Measurements from ENCODE around the gene KDM2A.

The KDM2A gene

GRCh38 chr11:67118801-67119584 is at the start of gene KDM2A:
Gene KDM2A (plus strand): TSS chr11:67119263. CDS start chr11:67121317, 2,054 bp downstream.
- peak; percentile 98 to 100 for DNase-seq

DNA sequence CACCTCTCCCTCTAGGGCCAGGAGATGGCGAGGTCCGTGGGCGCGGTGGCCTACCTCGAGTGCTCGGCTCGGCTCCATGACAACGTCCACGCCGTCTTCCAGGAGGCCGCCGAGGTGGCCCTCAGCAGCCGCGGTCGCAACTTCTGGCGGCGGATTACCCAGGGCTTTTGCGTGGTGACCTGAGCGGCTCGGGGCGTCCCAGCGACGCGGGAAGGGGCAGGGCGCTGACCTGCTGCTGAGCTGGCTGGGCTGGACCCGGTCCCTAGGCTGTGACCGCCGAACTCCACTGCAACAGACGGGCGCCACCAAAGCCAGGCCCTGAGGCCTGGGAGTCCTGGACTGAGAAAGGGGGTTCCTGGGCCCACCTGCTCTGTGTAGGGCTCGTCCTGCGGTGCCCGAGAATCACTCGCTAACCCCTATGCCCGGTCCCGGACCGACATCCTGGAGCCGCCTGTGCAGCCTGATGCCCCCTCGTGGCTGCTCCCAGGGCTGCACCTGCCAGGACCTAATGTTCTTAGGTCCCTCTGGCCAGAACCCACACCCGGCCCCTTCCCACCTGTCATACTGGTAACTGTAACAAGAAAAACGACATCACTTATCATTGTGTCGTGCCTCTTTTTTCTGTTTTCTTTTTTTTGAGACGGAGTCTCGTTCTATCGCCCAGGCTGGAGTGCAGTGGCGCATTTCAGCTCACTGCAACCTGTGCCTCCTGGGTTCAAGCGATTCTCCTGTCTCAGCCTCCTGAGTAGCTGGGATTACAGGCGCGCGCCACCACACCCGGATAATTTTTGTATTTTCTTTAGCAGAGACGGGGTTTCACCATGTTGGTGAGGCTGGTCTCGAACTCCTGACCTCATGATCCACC is 47.4 kb upstream of the KDM2A start:
- DNase-seq: peak; percentile 68 to 69

GRCh38 chr11:67072295-67072694 is 46.8 kb upstream of the KDM2A start:
- DNase-seq: no peak

DNA sequence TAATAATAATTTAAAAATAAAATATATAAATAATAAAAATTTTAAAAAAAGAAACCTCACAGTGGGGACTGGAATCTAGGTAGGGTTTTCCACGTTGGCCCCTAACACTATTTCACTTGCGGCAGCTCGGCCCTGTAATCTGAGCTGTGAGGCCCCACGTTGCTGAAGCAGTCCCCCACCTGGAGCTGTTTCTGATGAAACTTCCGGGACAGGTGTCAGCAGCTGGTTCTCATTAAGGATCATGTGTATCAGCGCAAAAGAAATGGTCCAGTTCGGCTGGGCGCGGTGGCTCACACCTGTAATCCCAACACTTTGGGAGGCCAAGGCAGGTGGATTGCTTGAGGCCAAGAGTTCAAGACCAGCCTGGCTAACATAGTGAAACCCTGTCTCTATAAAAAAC is 45.2 kb upstream of the KDM2A start:
- DNase-seq: no peak

- no peak for DNase-seq
These were observed 42.9 kb upstream of the KDM2A start for GRCh38 chr11:67076202-67076601.

DNA sequence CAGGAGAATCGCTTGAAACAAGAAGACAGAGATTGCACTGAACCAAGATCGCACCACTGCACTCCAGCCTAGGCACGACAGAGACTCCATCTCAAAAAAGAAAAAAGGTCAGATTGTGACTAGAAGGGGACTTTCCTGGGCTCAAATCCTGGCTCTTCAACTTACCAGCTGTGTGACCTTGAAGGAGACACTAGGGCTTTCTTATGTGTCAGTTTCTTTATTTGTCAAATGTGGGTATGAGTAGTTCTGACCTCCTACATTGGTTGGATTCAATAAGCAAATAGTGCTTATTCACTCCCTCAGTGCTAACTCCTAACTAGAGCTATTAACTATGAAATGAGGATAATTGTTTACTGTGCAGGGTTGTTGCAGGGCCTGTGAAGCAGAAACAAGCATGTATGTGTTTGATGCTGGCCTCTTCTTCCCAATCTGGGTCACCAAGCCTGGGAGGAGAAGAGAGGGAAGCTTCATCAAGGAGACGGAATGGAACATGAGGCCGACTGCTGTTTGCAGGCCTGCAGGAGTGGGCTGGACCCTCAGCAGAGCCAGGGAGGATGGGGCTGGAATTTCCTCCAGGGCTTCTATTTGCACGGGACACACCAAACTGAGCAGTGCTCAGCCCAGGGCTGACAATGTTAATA is 39.9 kb upstream of the KDM2A start:
- DNase-seq: no peak

- peak; percentile 5 to 9 for DNase-seq
These were observed 36.8 kb upstream of the KDM2A start for GRCh38 chr11:67082071-67082791.

- no peak for DNase-seq
These were observed 35.2 kb upstream of the KDM2A start for GRCh38 chr11:67083786-67084366.

- no peak for DNase-seq
These were observed 33.4 kb upstream of the KDM2A start for GRCh38 chr11:67085617-67086016.

GRCh38 chr11:67090717-67091116 is 28.3 kb upstream of the KDM2A start:
- no peak for DNase-seq

DNA sequence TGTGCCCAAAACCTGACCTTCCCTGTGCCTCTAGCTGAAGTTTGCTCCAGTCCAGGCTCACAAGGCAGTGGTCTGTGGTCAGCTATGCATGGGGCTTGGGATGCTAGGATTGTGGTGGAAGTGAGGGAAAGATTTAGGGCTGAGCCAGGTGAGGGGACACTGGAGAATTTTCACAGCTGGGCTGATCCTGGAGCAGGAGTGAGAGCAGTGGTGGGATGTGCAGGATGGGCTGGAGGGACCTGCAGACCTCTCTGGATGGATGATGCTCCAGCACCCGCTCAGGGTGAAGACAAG is 23.9 kb upstream of the KDM2A start:
- DNase-seq: no peak

DNA sequence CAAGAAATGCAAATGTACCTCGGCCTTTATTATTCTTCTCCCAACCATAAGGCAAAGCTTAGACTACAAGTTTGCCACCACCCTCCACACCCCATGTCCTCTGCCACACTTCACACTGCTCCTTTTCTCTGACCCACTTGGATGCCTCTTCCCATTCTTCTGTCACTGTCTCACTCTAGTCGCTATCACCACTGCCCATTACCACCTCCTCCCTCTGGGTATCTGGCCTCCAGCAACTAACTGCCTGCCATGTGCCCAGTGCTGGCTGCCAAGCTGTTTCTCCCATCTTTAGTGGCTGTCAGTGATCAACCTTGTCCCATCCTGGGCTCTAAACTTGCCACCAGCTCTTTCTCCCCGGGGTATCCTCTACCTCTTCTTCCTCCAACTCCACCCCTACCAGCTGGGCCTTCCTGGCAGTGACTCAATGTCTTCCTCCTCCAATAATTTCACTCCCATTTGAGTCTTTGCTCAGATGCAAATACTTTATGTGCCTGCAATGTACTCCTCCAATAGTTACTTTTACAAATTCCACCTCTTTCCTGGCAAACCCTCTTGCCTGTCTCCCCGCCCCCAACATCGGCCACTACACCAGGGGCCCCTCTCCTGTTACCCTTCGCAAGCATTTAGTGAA is 20.1 kb upstream of the KDM2A start:
- no peak for DNase-seq

DNA sequence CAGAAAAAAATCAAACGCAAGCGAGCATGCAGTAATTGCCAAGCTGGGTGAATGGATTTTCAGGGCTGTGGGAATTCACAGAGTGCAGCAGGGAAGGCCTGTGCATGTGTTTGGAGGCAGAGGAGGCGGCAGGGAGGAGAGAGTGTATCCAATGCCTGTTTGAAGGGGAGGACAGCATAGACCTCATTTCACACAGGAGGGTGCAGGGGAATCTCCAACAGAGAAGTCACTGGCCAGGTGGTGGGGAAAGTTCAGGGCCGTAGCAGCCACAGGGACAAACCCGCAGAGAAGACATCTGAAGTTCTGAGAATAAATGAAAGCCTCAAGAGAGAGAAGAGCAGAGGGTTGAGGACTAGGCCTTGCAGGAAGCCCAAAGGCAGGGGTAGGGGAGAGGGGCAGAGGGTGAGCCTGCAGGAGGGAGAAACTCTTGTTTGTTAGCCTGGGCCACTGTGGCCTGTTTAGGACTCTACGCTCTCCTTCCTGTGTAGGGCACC is 19.2 kb upstream of the KDM2A start:
- DNase-seq: no peak

GRCh38 chr11:67102664-67103063 is 16.4 kb upstream of the KDM2A start:
- DNase-seq: no peak

GRCh38 chr11:67105964-67106363 is 13.1 kb upstream of the KDM2A start:
- no peak for DNase-seq

- DNase-seq: no peak
These were observed 7.8 kb upstream of the KDM2A start for GRCh38 chr11:67111261-67111660.

DNA sequence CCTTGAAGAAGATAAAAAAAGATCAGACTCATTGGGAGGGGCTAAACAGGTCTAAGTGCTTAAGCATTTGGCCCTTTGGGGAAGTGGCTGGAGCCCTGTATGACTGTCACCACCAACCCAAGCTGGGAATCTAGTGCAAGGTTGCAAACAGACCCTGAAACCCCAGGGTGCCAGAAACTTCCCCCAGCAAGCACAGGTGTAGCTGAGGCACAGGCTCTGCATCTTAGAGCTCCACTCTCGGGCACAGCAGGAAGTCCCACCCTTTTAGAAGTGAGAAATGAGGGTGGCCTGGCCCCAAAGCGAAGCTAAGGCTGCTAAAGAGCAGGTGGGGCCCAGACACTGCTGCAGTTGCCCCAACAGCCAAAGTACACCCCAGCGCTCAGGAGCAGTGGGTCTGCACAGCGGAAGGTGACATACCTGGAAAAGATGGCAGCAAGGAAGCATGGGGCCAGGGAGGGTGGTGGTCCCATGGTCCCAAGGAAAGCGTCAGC is 5.8 kb upstream of the KDM2A start:
- DNase-seq: peak; percentile 32 to 33

- DNase-seq: no peak
These were observed 4.7 kb upstream of the KDM2A start for GRCh38 chr11:67114275-67114896.

GRCh38 chr11:67116758-67117105 is 2.3 kb upstream of the KDM2A start:
- DNase-seq: no peak

DNA sequence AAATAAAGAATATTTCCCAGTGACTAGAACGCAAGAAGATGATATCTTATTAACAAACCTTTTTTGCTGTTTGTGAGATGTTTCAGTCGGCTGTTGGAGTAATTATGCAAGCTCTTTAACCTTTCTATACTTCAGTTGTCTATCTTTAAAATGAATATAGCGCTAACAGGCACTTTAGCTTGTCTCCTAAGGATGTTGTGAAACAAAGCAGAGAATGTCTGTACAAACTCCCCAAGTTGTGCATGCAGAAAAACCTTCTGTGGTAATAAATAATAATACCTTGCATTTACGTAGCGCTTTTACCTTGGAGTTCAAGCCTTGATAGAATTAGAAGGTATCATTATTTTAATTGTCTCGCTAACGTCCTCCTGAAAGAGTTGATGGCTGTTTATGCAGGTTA is 1.9 kb upstream of the KDM2A start:
- DNase-seq: no peak

GRCh38 chr11:67117672-67118180 is 1.3 kb upstream of the KDM2A start:
- peak; percentile 38 to 52 for DNase-seq

All from CD4-positive, alpha-beta T cell treated with Interleukin-1 beta for 1 hour (primary cell).